Activated CD4-positive, alpha-beta T cell treated with anti-CD3 and anti-CD28 coated beads, Interleukin-2, amount 50 U/mL, for 16 hours (primary cell): ENCODE measurements around the gene CFC1.
"Not testable (repeated sequence)": the region's sequence is repeated elsewhere in the genome, so short reads cannot be mapped to it uniquely, and the experiment has no call there.

Experiments
- DNase-seq: peaks from one replicate; pipeline ENCODE4 v3.0.0-alpha.2; 2020

Gene CFC1

DNA sequence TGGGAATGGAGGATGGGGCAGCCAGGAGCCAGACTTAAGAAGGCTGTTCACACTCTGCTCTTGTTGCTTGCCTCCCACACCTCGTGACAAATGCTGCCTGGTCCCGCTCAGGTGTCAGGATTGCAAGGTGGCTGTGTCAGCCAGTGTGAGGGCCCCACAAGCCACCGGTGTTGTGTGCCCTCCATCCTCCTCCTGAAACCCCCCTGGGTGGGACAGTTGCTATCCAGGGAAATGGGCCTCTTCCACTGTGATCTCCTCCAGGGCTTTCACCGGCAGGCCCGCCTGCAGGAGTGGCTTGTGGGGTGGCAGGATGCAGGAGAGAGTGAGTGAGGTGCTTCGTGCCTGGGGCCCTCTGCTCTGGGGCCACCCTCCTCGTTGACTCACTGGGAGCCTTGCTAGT is 16.4 kb downstream of the CFC1 start:
- DNase-seq: not testable (repeated sequence)

- not testable (repeated sequence) for DNase-seq
Measured at GRCh38 chr2:130581491-130581890, 17.9 kb downstream of the CFC1 start.

- DNase-seq: not testable (repeated sequence)
Measured at GRCh38 chr2:130579121-130579520, 20.3 kb downstream of the CFC1 start.

DNA sequence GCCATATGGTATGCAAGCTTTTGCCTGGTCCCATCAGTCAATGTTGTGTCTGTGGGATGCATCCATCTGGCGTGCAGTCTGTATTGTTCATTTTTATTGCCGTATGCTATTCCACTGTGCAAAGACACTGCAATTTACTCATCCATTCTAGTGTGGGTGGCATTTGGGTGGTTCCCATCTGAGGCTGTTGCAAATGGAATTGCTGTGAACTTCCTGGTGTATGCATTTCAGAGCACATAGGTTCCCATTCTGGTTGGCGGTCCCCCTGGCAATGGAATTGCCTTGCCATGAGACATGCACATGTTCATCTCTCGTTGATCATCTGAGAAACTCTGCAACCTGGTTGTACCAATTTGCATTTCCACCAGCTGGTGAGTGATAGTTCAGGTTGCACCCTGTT is 21.8 kb downstream of the CFC1 start:
- not testable (repeated sequence) for DNase-seq

DNA sequence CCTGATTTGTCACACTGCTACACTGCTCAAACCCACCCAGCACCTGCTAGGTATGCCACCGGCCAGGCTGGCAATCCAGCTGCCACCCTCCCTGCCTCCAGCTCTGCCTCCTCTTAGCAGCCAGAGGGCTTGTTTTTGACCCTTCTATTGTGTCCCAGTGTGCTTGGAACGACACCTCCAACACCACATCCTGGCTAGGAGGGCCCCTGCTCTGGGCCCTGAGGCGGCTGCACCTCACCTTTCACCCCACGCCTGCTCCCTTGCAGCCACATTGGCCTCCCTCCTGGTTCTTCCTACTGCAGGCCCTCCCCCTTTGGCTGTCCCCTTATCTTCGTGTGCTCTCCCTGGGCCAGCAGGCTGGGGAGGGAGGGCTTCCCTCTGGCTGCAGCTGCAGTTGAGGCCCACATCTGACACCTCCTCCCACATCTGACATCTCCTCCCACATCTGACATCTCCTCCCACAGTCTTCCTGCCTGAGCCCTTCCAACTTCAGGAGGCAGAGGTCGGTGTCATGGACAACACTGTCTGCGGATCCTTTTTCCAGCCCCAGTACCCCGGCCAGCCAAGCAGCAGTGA is 23.1 kb downstream of the CFC1 start:
- not testable (repeated sequence) for DNase-seq

DNA sequence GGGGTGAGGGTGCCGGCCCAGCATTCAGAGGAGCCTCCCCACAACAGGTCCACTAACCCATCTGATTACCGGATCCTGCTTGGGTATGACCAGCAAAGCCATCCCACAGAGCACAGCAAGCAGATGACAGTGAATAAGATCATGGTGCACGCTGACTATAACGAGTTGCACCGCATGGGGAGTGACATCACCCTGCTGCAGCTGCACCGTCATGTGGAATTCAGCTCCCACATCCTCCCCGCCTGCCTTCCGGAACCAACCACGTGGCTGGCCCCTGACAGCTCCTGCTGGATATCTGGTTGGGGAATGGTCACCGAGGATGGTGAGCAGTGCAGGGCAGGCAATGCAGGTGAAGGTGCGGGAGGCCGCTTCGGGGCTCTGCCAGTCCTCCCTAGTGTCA is 25.1 kb downstream of the CFC1 start:
- not testable (repeated sequence) for DNase-seq

GRCh38 chr2:130571929-130572328 is 27.4 kb downstream of the CFC1 start:
- not testable (repeated sequence) for DNase-seq

- not testable (repeated sequence) for DNase-seq
Measured at GRCh38 chr2:130566165-130566564, 33.2 kb downstream of the CFC1 start.

DNA sequence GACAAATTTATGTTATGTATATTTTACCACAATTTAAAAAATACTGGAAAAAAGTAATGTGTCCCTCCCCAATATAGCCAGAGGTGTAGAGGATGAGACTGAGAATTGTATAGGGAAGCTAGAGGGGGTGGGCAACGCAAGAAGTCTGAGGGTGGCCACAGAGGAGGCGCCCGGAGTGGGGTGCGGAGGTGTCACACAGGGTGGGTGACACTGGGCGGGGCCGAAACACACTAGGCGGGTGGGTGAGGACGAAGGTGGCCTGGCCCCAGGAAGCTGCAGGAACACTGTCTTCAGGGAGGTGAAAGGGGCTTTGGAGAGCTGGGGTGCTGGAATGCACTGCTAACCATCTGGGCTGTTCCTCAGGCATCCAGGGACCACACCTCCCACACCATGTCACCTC is 42.9 kb downstream of the CFC1 start:
- not testable (repeated sequence) for DNase-seq

DNA sequence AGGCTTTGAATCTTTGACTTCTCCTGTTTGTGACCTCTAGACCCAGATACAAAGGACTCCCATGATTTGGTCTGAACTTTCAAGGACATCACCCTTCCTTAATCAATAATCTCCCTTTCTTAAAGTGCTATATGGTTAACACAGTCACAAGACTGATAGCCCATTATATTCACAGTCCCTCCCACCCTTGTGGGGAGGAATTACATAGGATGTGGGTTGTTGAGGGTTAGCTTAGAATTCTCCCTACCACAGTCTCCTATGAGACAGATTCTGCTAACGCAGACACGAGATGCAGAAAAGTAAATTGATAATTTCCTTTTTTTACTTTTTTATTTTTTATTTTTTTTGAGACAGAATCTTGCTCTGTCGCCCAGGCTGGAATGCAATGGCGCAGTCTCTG is 45.2 kb downstream of the CFC1 start:
- not testable (repeated sequence) for DNase-seq

DNA sequence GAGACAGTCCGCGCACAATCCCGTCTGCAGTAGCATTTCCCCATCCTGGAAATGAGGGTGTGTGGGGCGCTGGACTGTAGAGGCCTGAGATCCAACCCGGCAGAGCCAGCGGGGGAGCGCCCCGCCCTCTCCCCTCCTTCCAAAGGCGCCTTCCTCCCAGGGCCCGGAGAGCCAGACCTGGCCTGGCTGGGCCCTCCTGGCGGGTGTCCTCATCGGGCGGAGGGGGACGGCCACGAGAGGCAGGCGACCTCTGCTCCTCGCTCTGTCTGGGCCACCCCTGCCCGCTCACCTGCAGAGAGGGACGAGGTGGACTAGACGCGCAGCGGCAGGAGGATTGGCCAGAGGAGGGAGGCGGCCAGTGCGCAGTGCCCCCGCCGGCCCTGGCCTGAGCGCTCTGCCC is 49.9 kb downstream of the CFC1 start:
- DNase-seq: not testable (repeated sequence)

DNA sequence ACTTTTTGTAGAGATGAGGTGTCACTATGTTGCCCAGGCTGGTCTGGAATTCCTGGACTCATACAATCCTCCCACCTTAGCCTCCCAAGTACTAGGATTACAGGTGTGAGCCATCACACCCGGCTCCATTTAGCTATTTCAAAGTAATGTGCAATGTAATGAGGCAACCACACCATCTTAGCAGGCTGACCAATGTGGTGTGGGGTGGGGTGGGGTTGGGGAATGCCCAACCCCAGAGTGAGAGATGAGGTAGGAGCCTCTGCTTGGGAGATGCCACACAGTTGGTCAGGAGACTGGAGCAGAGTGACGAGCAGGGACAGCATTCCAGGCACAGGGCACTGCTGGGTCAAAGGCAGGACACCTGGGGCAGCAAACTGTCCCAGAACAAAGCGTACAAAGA is 51.0 kb downstream of the CFC1 start:
- not testable (repeated sequence) for DNase-seq

DNA sequence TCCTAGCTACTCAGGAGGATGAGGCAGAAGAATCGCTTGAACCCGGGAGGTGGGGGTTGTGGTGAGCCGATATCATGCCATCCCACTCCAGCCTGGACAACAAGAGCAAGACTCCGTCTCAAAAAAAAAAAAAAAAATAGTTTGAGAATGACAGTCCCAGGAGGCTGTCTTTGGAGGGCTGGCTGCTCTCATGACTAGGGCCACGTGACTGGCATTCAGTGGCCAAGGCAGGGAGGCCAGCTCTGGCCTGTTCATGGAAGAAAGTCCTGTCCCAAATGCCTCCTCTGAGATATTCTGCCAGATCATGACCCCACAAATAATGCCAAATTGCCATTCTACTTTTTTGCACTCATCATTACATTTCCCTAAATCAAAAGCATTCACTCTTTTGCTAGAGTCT is 54.4 kb downstream of the CFC1 start:
- not testable (repeated sequence) for DNase-seq

DNA sequence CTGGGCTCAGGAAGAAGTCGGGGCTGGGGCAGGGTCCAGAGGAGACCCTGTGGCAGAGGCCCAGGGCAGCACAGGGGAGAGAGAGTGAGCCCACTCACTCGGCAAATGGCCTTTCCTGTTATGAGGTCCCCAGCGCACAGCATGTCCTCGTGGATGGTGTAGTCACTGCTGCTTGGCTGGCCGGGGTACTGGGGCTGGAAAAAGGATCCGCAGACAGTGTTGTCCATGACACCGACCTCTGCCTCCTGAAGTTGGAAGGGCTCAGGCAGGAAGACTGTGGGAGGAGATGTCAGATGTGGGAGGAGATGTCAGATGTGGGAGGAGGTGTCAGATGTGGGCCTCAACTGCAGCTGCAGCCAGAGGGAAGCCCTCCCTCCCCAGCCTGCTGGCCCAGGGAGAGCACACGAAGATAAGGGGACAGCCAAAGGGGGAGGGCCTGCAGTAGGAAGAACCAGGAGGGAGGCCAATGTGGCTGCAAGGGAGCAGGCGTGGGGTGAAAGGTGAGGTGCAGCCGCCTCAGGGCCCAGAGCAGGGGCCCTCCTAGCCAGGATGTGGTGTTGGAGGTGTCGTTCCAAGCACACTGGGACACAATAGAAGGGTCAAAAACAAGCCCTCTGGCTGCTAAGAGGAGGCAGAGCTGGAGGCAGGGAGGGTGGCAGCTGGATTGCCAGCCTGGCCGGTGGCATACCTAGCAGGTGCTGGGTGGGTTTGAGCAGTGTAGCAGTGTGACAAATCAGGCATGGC is 55.4 kb downstream of the CFC1 start:
- not testable (repeated sequence) for DNase-seq

- DNase-seq: not testable (repeated sequence)
Measured at GRCh38 chr2:130542789-130543188, 56.6 kb downstream of the CFC1 start.
